Osteocyte (in vitro differentiated cells): ENCODE data around the gene SERP2. TPM values are rescaled to one million over a fixed set of nuclear protein-coding genes. Genes with fewer than 3 reads are reported as not detected.

Experiments used
- DNase-seq: peaks from one replicate; pipeline ENCODE4 v3.0.0; 2021; ENCODE audit warnings: mixed read lengths; ENCODE audit not compliant: unreplicated experiment; ENCODE audit errors: extremely low spot score
- H3K27ac Mint-ChIP-seq: one replicate; pipeline ENCODE4 v1.8.0; 2021; ENCODE audit warnings: mild to moderate bottlenecking, mixed read lengths; ENCODE audit not compliant: unreplicated experiment
- H3K27me3 Mint-ChIP-seq: one replicate; pipeline ENCODE4 v1.8.0; 2021; ENCODE audit warnings: mixed read lengths; ENCODE audit not compliant: unreplicated experiment
- H3K36me3 Mint-ChIP-seq: one replicate; pipeline ENCODE4 v1.8.0; 2021; ENCODE audit warnings: mixed read lengths; ENCODE audit not compliant: unreplicated experiment
- H3K4me1 Mint-ChIP-seq: one replicate; pipeline ENCODE4 v1.8.0; 2021; ENCODE audit warnings: mixed read lengths; ENCODE audit not compliant: unreplicated experiment
- H3K4me3 Mint-ChIP-seq: one replicate; pipeline ENCODE4 v1.8.0; 2021; ENCODE audit warnings: mild to moderate bottlenecking, moderate library complexity, mixed read lengths; ENCODE audit not compliant: unreplicated experiment
- H3K9me3 Mint-ChIP-seq: one replicate; pipeline ENCODE4 v1.8.0; 2021; ENCODE audit warnings: mixed read lengths; ENCODE audit not compliant: unreplicated experiment
- CTCF ChIP-seq: fragments of 200-600 bp; sonication (generic); IDR thresholded peaks from 2 replicates; pipeline ENCODE4 v1.5.0; 2021; ENCODE audit warnings: antibody characterized with exemption, mild to moderate bottlenecking, moderate library complexity
- total RNA-seq: library from RNA; stranded (reverse); gene quantifications from 2 replicates; pipeline ENCODE4 v1.2.1, GENCODE V29; 2021

SERP2 gene
- total RNA-seq, 1 donor from 2014 or later, result 8.4 TPM

GRCh38 chr13:44422755-44423643 lies 49.4 kb downstream of the SERP2 start:
- DNase-seq, result peak; percentile 77
- H3K27me3 Mint-ChIP-seq, result peaks cover 3% of the 10 kb centered on the region
- H3K36me3 Mint-ChIP-seq, result peaks cover 3% of the 10 kb centered on the region
- peaks cover 3% of the 10 kb centered on the region for H3K9me3 Mint-ChIP-seq
- no peak overlapping the region for H3K4me3 Mint-ChIP-seq
- no peak overlapping the region for H3K27ac Mint-ChIP-seq
- no peaks in the 10 kb centered on the region for H3K4me1 Mint-ChIP-seq
- no peak for TF ChIP-seq CTCF

GRCh38 chr13:44423824-44424223 lies 50.2 kb downstream of the SERP2 start:
- Mint-ChIP-seq H3K36me3 (peaks cover 7% of the 10 kb centered on the region), H3K9me3 (peaks cover 3% of the 10 kb centered on the region), H3K27ac (no peak overlapping the region), H3K4me3 (no peak overlapping the region), H3K4me1 (no peaks in the 10 kb centered on the region), H3K27me3 (peaks cover 3% of the 10 kb centered on the region)
- no peak for TF ChIP-seq CTCF
- DNase-seq, result peak; percentile 67

GRCh38 chr13:44425041-44425814 lies 51.6 kb downstream of the SERP2 start:
- H3K36me3 Mint-ChIP-seq, result peaks cover 7% of the 10 kb centered on the region
- peaks cover 3% of the 10 kb centered on the region for H3K9me3 Mint-ChIP-seq
- DNase-seq, result no peak
- no peaks in the 10 kb centered on the region for H3K4me1 Mint-ChIP-seq
- H3K4me3 Mint-ChIP-seq, result no peak overlapping the region
- peaks cover 3% of the 10 kb centered on the region for H3K27me3 Mint-ChIP-seq
- no peak overlapping the region for H3K27ac Mint-ChIP-seq
- no peak for TF ChIP-seq CTCF

- H3K27me3 Mint-ChIP-seq, result peaks cover 3% of the 10 kb centered on the region
- no peak for DNase-seq
- H3K4me1 Mint-ChIP-seq, result no peaks in the 10 kb centered on the region
- peaks cover 3% of the 10 kb centered on the region for H3K9me3 Mint-ChIP-seq
- no peak for TF ChIP-seq CTCF
- peaks cover 7% of the 10 kb centered on the region for H3K36me3 Mint-ChIP-seq
- no peak overlapping the region for H3K27ac Mint-ChIP-seq
- no peak overlapping the region for H3K4me3 Mint-ChIP-seq
Measured at GRCh38 chr13:44425815-44426078, 52.1 kb downstream of the SERP2 start.

- Mint-ChIP-seq H3K4me1 (no peaks in the 10 kb centered on the region), H3K27me3 (peaks cover 3% of the 10 kb centered on the region), H3K9me3 (peaks cover 3% of the 10 kb centered on the region), H3K36me3 (peaks cover 12% of the 10 kb centered on the region), H3K27ac (no peak overlapping the region), H3K4me3 (no peak overlapping the region)
- no peak for DNase-seq
- TF ChIP-seq CTCF, result no peak
Measured at GRCh38 chr13:44426461-44426860, 52.8 kb downstream of the SERP2 start.
